HG03457 (cell line): ENCODE results near the gene CKAP5.

Experiments used
- ATAC-seq: cut with Tn5 transposase; IDR thresholded peaks from one replicate; pipeline ENCODE4 v1.9.1; 2021; ENCODE audit warnings: moderate number of reproducible peaks; ENCODE audit not compliant: unreplicated experiment

Gene CKAP5

GRCh38 chr11:46700241-46701077 lies 145.6 kb downstream of the CKAP5 start, which contains the start of the genes ARHGAP1 and ZNF408:
Gene ARHGAP1, minus strand, starts transcription at chr11:46700619. Its CDS starts 4,512 bp downstream, at chr11:46696107.
Gene ZNF408, plus strand, starts transcription at chr11:46701031. Its CDS starts 17 bp downstream, at chr11:46701048.
- peak; percentile 80 for ATAC-seq

GRCh38 chr11:46698597-46698996 lies 147.5 kb downstream of the CKAP5 start:
- ATAC-seq: no peak

GRCh38 chr11:46697723-46698122 lies 148.4 kb downstream of the CKAP5 start:
- ATAC-seq: no peak

- no peak for ATAC-seq
Measured at GRCh38 chr11:46697303-46697702, 148.8 kb downstream of the CKAP5 start.

GRCh38 chr11:46696212-46696558 lies 149.9 kb downstream of the CKAP5 start:
- no peak for ATAC-seq

- ATAC-seq: no peak
Measured at GRCh38 chr11:46695345-46696211, 150.5 kb downstream of the CKAP5 start.

GRCh38 chr11:46694607-46695006 lies 151.5 kb downstream of the CKAP5 start:
- no peak for ATAC-seq

GRCh38 chr11:46694072-46694471 lies 152.0 kb downstream of the CKAP5 start:
- no peak for ATAC-seq

- no peak for ATAC-seq
Measured at GRCh38 chr11:46693597-46694012, 152.5 kb downstream of the CKAP5 start.
